ENCODE measurements around the gene RALBP1.

Gene RALBP1

DNA sequence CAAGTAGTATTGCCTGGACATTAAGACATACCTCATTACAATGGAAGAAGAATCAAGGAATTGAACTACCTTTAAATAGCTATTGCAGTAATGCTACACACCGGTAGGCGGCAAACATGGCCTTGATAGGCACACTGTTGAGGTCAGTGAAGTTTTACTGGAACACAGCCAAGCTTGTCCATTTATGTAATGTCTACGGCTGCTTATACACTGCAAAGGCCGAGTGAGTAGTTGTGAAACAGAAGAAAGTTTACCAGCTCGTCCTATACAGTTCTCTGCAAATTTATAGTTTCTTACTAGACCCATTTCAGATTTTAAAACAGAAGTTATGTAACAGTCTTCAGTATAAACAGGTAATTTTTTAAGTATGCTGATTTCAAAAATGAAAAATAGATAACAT lies 100.2 kb downstream of the RALBP1 start:
- Histone ChIP-seq H3K4me1 (ENCODE audit: insufficient read depth, poor library complexity, severe bottlenecking) (peaks cover 29% of the 10 kb centered on the region), H3K27me3 (ENCODE audit: insufficient read depth, poor library complexity, severe bottlenecking) (no peaks in the 10 kb centered on the region), H3K4me3 (ENCODE audit: severe bottlenecking) (no peak overlapping the region), H3K9me3 (ENCODE audit: severe bottlenecking) (no peaks in the 10 kb centered on the region), H3K27ac (ENCODE audit: poor library complexity, severe bottlenecking) (peak overlapping the region; percentile 25), H3K36me3 (ENCODE audit: low read depth) (peaks cover 92% of the 10 kb centered on the region)
- TF ChIP-seq, protein P1, sequence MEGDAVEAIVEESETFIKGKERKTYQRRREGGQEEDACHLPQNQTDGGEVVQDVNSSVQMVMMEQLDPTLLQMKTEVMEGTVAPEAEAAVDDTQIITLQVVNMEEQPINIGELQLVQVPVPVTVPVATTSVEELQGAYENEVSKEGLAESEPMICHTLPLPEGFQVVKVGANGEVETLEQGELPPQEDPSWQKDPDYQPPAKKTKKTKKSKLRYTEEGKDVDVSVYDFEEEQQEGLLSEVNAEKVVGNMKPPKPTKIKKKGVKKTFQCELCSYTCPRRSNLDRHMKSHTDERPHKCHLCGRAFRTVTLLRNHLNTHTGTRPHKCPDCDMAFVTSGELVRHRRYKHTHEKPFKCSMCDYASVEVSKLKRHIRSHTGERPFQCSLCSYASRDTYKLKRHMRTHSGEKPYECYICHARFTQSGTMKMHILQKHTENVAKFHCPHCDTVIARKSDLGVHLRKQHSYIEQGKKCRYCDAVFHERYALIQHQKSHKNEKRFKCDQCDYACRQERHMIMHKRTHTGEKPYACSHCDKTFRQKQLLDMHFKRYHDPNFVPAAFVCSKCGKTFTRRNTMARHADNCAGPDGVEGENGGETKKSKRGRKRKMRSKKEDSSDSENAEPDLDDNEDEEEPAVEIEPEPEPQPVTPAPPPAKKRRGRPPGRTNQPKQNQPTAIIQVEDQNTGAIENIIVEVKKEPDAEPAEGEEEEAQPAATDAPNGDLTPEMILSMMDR (IDR thresholded peaks at IDR 0.05; ENCODE audit: poor library complexity, severe bottlenecking) = peak; percentile 95
- peak; percentile 94 for ATAC-seq (ENCODE audit: low read depth)
- peak; percentile 77 for DNase-seq (ENCODE audit: low spot score)

DNA sequence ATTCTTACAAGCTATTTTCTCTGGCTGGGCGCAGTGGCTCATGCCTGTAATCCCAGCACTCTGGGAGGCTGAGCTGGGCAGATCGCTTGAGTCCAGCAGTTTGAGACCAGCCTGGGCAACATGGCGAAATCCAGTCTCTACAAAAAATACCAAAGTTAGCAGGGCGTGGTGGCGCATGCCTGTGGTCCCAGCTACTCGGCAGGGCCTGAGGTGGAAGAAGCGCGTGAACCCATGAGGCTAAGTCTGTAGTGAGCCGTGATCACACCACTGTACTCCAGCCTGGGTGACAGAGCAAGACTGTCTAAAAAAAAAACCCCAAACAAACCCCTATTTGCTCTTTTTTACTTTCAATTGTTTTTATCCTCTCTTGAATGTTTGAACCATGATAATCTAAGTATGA lies 102.0 kb downstream of the RALBP1 start:
- TF ChIP-seq, protein P1 (IDR thresholded peaks at IDR 0.05; ENCODE audit: poor library complexity, severe bottlenecking) = no peak
- Histone ChIP-seq H3K27ac (ENCODE audit: poor library complexity, severe bottlenecking) (peak overlapping the region; percentile 57), H3K27me3 (ENCODE audit: insufficient read depth, poor library complexity, severe bottlenecking) (no peaks in the 10 kb centered on the region), H3K36me3 (ENCODE audit: low read depth) (peaks cover 92% of the 10 kb centered on the region), H3K4me3 (ENCODE audit: severe bottlenecking) (no peak overlapping the region), H3K4me1 (ENCODE audit: insufficient read depth, poor library complexity, severe bottlenecking) (peaks cover 29% of the 10 kb centered on the region), H3K9me3 (ENCODE audit: severe bottlenecking) (no peaks in the 10 kb centered on the region)
- DNase-seq (ENCODE audit: low spot score) = no peak
- ATAC-seq (ENCODE audit: low read depth) = no peak

DNA sequence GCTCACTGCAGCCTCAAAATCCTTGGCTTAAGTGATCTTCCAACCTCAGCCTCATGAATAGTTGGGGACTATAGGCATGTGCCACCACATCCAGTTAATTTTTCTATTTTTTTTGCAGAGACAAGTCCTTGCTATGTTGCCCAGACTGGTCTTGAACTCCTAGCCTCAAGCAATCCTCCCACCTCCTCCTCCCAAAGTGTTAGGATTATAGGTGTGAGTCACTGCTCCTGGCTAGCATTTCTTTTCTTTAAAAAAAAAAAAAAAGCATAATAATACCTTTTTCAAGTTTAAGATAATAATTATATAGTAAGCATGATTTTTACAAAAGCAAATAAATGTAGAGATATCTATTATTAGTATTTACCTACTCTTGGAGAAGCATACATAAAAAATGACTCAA lies 103.0 kb downstream of the RALBP1 start:
- TF ChIP-seq, protein P1 (IDR thresholded peaks at IDR 0.05; ENCODE audit: poor library complexity, severe bottlenecking) = no peak
- Histone ChIP-seq H3K27ac (ENCODE audit: poor library complexity, severe bottlenecking) (peak overlapping the region; percentile 57), H3K27me3 (ENCODE audit: insufficient read depth, poor library complexity, severe bottlenecking) (no peaks in the 10 kb centered on the region), H3K4me1 (ENCODE audit: insufficient read depth, poor library complexity, severe bottlenecking) (peaks cover 29% of the 10 kb centered on the region), H3K4me3 (ENCODE audit: severe bottlenecking) (no peak overlapping the region), H3K36me3 (ENCODE audit: low read depth) (peaks cover 92% of the 10 kb centered on the region), H3K9me3 (ENCODE audit: severe bottlenecking) (peaks cover 3% of the 10 kb centered on the region)
- DNase-seq (ENCODE audit: low spot score) (no peak), ATAC-seq (ENCODE audit: low read depth) (no peak; the same call in 2 of the 3 replicates)

DNA sequence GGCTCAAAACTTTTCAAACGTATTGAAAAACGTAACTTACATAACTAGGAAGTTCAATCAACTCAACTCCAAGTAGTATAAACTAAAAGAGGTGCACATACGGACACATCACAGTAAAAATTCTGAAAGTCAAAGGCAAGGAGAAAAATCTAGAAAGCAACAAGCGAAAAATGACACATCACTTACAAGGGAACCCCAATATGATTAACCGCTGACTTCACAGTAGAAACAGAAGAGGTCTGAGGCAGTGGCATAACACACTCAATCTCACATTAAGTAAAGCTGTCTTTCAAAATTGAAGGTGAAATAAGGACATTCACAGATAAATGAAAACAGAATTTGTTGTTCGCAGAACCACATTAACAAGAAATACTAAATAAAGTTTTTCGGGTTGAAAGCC lies 106.4 kb downstream of the RALBP1 start:
- DNase-seq (ENCODE audit: low spot score) = no peak
- Histone ChIP-seq H3K27ac (ENCODE audit: poor library complexity, severe bottlenecking) (no peak overlapping the region), H3K9me3 (ENCODE audit: severe bottlenecking) (peaks cover 7% of the 10 kb centered on the region), H3K27me3 (ENCODE audit: insufficient read depth, poor library complexity, severe bottlenecking) (no peaks in the 10 kb centered on the region), H3K4me3 (ENCODE audit: severe bottlenecking) (no peak overlapping the region), H3K36me3 (ENCODE audit: low read depth) (peaks cover 94% of the 10 kb centered on the region), H3K4me1 (ENCODE audit: insufficient read depth, poor library complexity, severe bottlenecking) (peaks cover 21% of the 10 kb centered on the region)
- TF ChIP-seq, protein P1 (IDR thresholded peaks at IDR 0.05; ENCODE audit: poor library complexity, severe bottlenecking) = no peak
- no peak for ATAC-seq (ENCODE audit: low read depth)

DNA sequence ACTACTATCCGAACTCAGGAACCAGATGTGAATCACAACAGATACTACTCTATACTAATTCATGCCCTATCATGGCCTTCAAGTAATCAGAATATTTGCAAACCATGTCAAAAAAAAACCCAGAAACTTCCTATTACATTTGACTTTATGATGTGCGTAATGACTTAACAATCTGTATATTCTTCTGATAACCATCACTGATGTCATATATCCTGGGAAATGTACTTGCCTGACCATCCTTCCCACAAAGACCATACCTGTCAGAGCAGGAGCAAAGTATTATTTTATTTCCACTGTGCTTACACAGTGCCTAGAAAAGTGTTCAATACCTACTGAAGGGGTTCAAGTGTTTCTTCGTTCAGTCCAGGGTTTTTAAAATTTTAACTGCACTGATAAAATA lies 111.5 kb downstream of the RALBP1 start:
- peaks cover 100% of the 10 kb centered on the region for H3K36me3 ChIP-seq (ENCODE audit: low read depth)
- no peak overlapping the region for H3K4me3 ChIP-seq (ENCODE audit: severe bottlenecking)
- no peak for DNase-seq (ENCODE audit: low spot score)
- ATAC-seq (ENCODE audit: low read depth) = no peak
- H3K4me1 ChIP-seq (ENCODE audit: insufficient read depth, poor library complexity, severe bottlenecking) = no peaks in the 10 kb centered on the region
- H3K9me3 ChIP-seq (ENCODE audit: severe bottlenecking) = peaks cover 7% of the 10 kb centered on the region
- no peaks in the 10 kb centered on the region for H3K27me3 ChIP-seq (ENCODE audit: insufficient read depth, poor library complexity, severe bottlenecking)
- no peak overlapping the region for H3K27ac ChIP-seq (ENCODE audit: poor library complexity, severe bottlenecking)
- TF ChIP-seq, protein P1 (IDR thresholded peaks at IDR 0.05; ENCODE audit: poor library complexity, severe bottlenecking) = no peak
